ENCODE data around the gene DPP7. TPM values are rescaled to one million over a fixed set of nuclear protein-coding genes. Genes with fewer than 3 reads are reported as not detected.

DPP7 gene
- 100 to 1,000 TPM; 136 to 176 (median 168) TPM for polyA plus RNA-seq

GRCh38 chr9:137114613-137115393, at the start of gene DPP7:
Gene DPP7 (minus strand): TSS chr9:137114733. CDS start chr9:137114713, 20 bp downstream.
- H3K27me3 Mint-ChIP-seq (ENCODE audit: low read depth in 3 of 3), result peaks cover 2 to 4% (median 3%) of the 10 kb centered on the region in 3 donors
- H3K9me3 Mint-ChIP-seq, result no peaks in the 10 kb centered on the region
- H3K27ac Mint-ChIP-seq, result no peak within 1 kb of the TSS
- peak; percentile 76 to 80 (median 80) for DNase-seq
- H3K4me1 Mint-ChIP-seq, result peaks cover 0 to 4% of the 10 kb centered on the region in 2 donors
- peak within 1 kb of the TSS; percentile 30 to 72 (median 60) for H3K4me3 Mint-ChIP-seq
- no peaks in the 10 kb centered on the region for H3K36me3 Mint-ChIP-seq

- Mint-ChIP-seq H3K27me3 (ENCODE audit: low read depth in 3 of 3) (peaks cover 11 to 29% (median 19%) of the 10 kb centered on the region in 3 donors), H3K9me3 (no peaks in the 10 kb centered on the region), H3K4me3 (no peak overlapping the region), H3K36me3 (no peaks in the 10 kb centered on the region), H3K27ac (no peak overlapping the region), H3K4me1 (peaks cover 0 to 1% of the 10 kb centered on the region in 2 donors)
- DNase-seq, result no peak
These were observed 49.3 kb upstream of the DPP7 start for GRCh38 chr9:137163805-137164204.

GRCh38 chr9:137163365-137163715, 48.8 kb upstream of the DPP7 start:
- no peak overlapping the region for H3K4me3 Mint-ChIP-seq
- no peak overlapping the region for H3K27ac Mint-ChIP-seq
- peaks cover 1% of the 10 kb centered on the region in 2 donors for H3K4me1 Mint-ChIP-seq
- H3K27me3 Mint-ChIP-seq (ENCODE audit: low read depth in 3 of 3), result peaks cover 11 to 29% (median 21%) of the 10 kb centered on the region in 3 donors
- H3K9me3 Mint-ChIP-seq, result no peaks in the 10 kb centered on the region
- H3K36me3 Mint-ChIP-seq, result no peaks in the 10 kb centered on the region
- DNase-seq, result no peak

- peak overlapping the region in 1 of 5 donors; percentile 24 for H3K4me3 Mint-ChIP-seq
- H3K36me3 Mint-ChIP-seq, result no peaks in the 10 kb centered on the region
- no peak overlapping the region for H3K27ac Mint-ChIP-seq
- H3K4me1 Mint-ChIP-seq, result peaks cover 4 to 5% of the 10 kb centered on the region in 2 donors
- peaks cover 12 to 34% (median 21%) of the 10 kb centered on the region in 3 donors for H3K27me3 Mint-ChIP-seq (ENCODE audit: low read depth in 3 of 3)
- no peaks in the 10 kb centered on the region for H3K9me3 Mint-ChIP-seq
- DNase-seq, result no peak
These were observed 48.2 kb upstream of the DPP7 start for GRCh38 chr9:137162505-137163364.

GRCh38 chr9:137161558-137162486, 47.3 kb upstream of the DPP7 start:
- peaks cover 12 to 39% (median 18%) of the 10 kb centered on the region in 3 donors for H3K27me3 Mint-ChIP-seq (ENCODE audit: low read depth in 3 of 3)

GRCh38 chr9:137160716-137161557, 46.4 kb upstream of the DPP7 start:
- no peak overlapping the region for H3K27ac Mint-ChIP-seq
- peaks cover 14 to 33% (median 20%) of the 10 kb centered on the region in 3 donors for H3K27me3 Mint-ChIP-seq (ENCODE audit: low read depth in 3 of 3)
- no peak overlapping the region for H3K4me3 Mint-ChIP-seq
- H3K4me1 Mint-ChIP-seq, result peaks cover 5 to 12% of the 10 kb centered on the region in 2 donors
- no peaks in the 10 kb centered on the region for H3K9me3 Mint-ChIP-seq
- H3K36me3 Mint-ChIP-seq, result no peaks in the 10 kb centered on the region
- no peak for DNase-seq

More at GRCh38 chr9:137161558-137162486, 47.3 kb upstream of the DPP7 start:
- Mint-ChIP-seq H3K27ac (no peak overlapping the region), H3K9me3 (no peaks in the 10 kb centered on the region), H3K36me3 (no peaks in the 10 kb centered on the region), H3K4me3 (no peak overlapping the region), H3K4me1 (peaks cover 5 to 9% of the 10 kb centered on the region in 2 donors)
- no peak for DNase-seq

GRCh38 chr9:137160054-137160425, 45.5 kb upstream of the DPP7 start:
- DNase-seq, result no peak
- Mint-ChIP-seq H3K36me3 (no peaks in the 10 kb centered on the region), H3K27ac (no peak overlapping the region), H3K27me3 (ENCODE audit: low read depth in 3 of 3) (peaks cover 11 to 30% (median 16%) of the 10 kb centered on the region in 3 donors), H3K9me3 (no peaks in the 10 kb centered on the region), H3K4me3 (no peak overlapping the region), H3K4me1 (peaks cover 5 to 12% of the 10 kb centered on the region in 2 donors)

GRCh38 chr9:137159105-137160053, 44.8 kb upstream of the DPP7 start:
- no peaks in the 10 kb centered on the region for H3K9me3 Mint-ChIP-seq
- peaks cover 5 to 12% of the 10 kb centered on the region in 2 donors for H3K4me1 Mint-ChIP-seq
- DNase-seq, result no peak
- peak overlapping the region in 1 of 6 donors; percentile 43 for H3K27ac Mint-ChIP-seq
- H3K27me3 Mint-ChIP-seq (ENCODE audit: low read depth in 3 of 3), result peaks cover 10 to 29% (median 13%) of the 10 kb centered on the region in 3 donors
- H3K36me3 Mint-ChIP-seq, result no peaks in the 10 kb centered on the region
- peak overlapping the region in 2 of 5 donors; percentile 3 to 18 for H3K4me3 Mint-ChIP-seq

- Mint-ChIP-seq H3K36me3 (no peaks in the 10 kb centered on the region), H3K4me3 (no peak overlapping the region), H3K4me1 (peaks cover 5 to 12% of the 10 kb centered on the region in 2 donors), H3K9me3 (no peaks in the 10 kb centered on the region), H3K27me3 (ENCODE audit: low read depth in 3 of 3) (peaks cover 10 to 29% (median 13%) of the 10 kb centered on the region in 3 donors), H3K27ac (no peak overlapping the region)
- DNase-seq, result no peak
These were observed 44.1 kb upstream of the DPP7 start for GRCh38 chr9:137158625-137159024.

GRCh38 chr9:137157618-137158415, 43.3 kb upstream of the DPP7 start:
- peaks cover 10 to 24% (median 13%) of the 10 kb centered on the region in 3 donors for H3K27me3 Mint-ChIP-seq (ENCODE audit: low read depth in 3 of 3)
- H3K9me3 Mint-ChIP-seq, result no peaks in the 10 kb centered on the region
- peaks cover 5 to 12% of the 10 kb centered on the region in 2 donors for H3K4me1 Mint-ChIP-seq
- no peak for DNase-seq
- peak overlapping the region in 1 of 6 donors; percentile 40 for H3K27ac Mint-ChIP-seq
- H3K36me3 Mint-ChIP-seq, result no peaks in the 10 kb centered on the region
- peak overlapping the region in 3 of 5 donors; percentile 24 to 46 (median 39) for H3K4me3 Mint-ChIP-seq

Data from immature natural killer cell (primary cell).